ENCODE measurements around the gene KEL. TPM values are rescaled to one million over a fixed set of nuclear protein-coding genes. Genes with fewer than 3 reads are reported as not detected.

KEL gene
- total and polyA plus RNA-seq, 2 of the 4 experiments (the other 2 are of a cell fraction): 0.03 TPM; not detected in 1

GRCh38 chr7:142948603-142949002 is 13.6 kb downstream of the KEL start:
- H2BK5ac ChIP-seq (ENCODE audit: low read depth, low read length, poor library complexity, severe bottlenecking): no peak overlapping the region
- no peak overlapping the region for H3K56ac ChIP-seq (ENCODE audit: extremely low read depth, insufficient read depth, low read length)
- CTCF ChIA-PET: no interaction called here
- no TSS peak for BruUV-seq (replicated peaks)
- H3K23ac ChIP-seq (ENCODE audit: low read depth, low read length): no peak overlapping the region
- H4K5ac ChIP-seq (ENCODE audit: low read depth, low read length): no peak overlapping the region
- H3K4me2 ChIP-seq (ENCODE audit: low read depth, low read length): no peak overlapping the region
- no peaks in the 10 kb centered on the region for H3K27me3 ChIP-seq (ENCODE audit: control insufficient read depth, insufficient read depth, low read length)
- no peak overlapping the region for H2BK15ac ChIP-seq (ENCODE audit: low read depth, low read length)
- intact Hi-C loops (cut with micrococcal nuclease): no loop called here
- H3K27ac ChIP-seq (ENCODE audit: insufficient read depth, low read length): no peak overlapping the region
- in situ Hi-C loops (cut with MboI; ENCODE audit: low sequenced_read_pairs): no loop called here
- H2AFZ ChIP-seq (replicated peaks; ENCODE audit: low read length, poor library complexity): no peak overlapping the region
- no peak overlapping the region for H3K4me3 ChIP-seq (ENCODE audit: insufficient read depth, low read depth, low read length)
- no peaks in the 10 kb centered on the region for H3K4me1 ChIP-seq (ENCODE audit: control insufficient read depth, insufficient read depth, low read length)
- H2AK5ac ChIP-seq (ENCODE audit: low read depth, low read length): no peak overlapping the region
- DNase-seq (no peak), ATAC-seq (ENCODE audit: low read depth) (no peak)
- no peak overlapping the region for H4K8ac ChIP-seq (ENCODE audit: low read depth in 2 of 2, low read length in 2 of 2)
- H3K9me1 ChIP-seq (ENCODE audit: insufficient read depth, low read length): no peaks in the 10 kb centered on the region
- no peaks in the 10 kb centered on the region for H4K20me1 ChIP-seq (ENCODE audit: insufficient read depth, low read length)
- no peak overlapping the region for H2BK120ac ChIP-seq (ENCODE audit: low read depth, low read length)
- POLR2A ChIA-PET (ENCODE audit: unreplicated experiment): no interaction called here
- no peak overlapping the region for H3K18ac ChIP-seq (ENCODE audit: low read depth, low read length)
- H3K36me3 ChIP-seq (ENCODE audit: control insufficient read depth, insufficient read depth, low read length): no peaks in the 10 kb centered on the region
- H2AK9ac ChIP-seq (replicated peaks; ENCODE audit: low read depth, low read length, poor library complexity): no peak overlapping the region
- WGBS, 2 experiments (ENCODE audit: extremely low coverage in 2 of 2, insufficient read length in 1 of 2): no CpG with 5 or more reads among the region's 4 CpGs
- dilution Hi-C loops (cut with HindIII; ENCODE audit: low sequenced_read_pairs, unreplicated experiment): no loop called here
- no peak overlapping the region for H3K4ac ChIP-seq (ENCODE audit: low read depth, low read length)
- no peak overlapping the region for H3K14ac ChIP-seq (replicated peaks; ENCODE audit: low read depth, low read length)
- no peak overlapping the region for H3K9ac ChIP-seq (ENCODE audit: low read depth, low read length)
- H4K91ac ChIP-seq (ENCODE audit: insufficient read depth, low read depth, low read length): no peak overlapping the region
- TF ChIP-seq MXI1 (IDR thresholded peaks at IDR 0.05; ENCODE audit: borderline replicate concordance, low read depth, low read length) (no peak), MAFK (IDR thresholded peaks at IDR 0.05; ENCODE audit: low read depth, low read length) (no peak), RFX5 (IDR thresholded peaks at IDR 0.05; ENCODE audit: low read depth, low read length) (no peak), CHD1 (IDR thresholded peaks at IDR 0.05; ENCODE audit: low read depth, low read length) (no peak), RCOR1 (IDR thresholded peaks at IDR 0.05; ENCODE audit: insufficient replicate concordance, low read length) (no peak), MAZ (IDR thresholded peaks at IDR 0.05; ENCODE audit: borderline replicate concordance, low read depth, low read length) (no peak), RAD21 (IDR thresholded peaks at IDR 0.05; ENCODE audit: low read length) (no peak), CEBPB (IDR thresholded peaks at IDR 0.05; ENCODE audit: low read depth, low read length) (no peak), BHLHE40 (IDR thresholded peaks at IDR 0.05; ENCODE audit: low read depth, low read length) (no peak), SMC3 (IDR thresholded peaks at IDR 0.05; ENCODE audit: low read depth, low read length) (no peak)
- H3K79me1 ChIP-seq (ENCODE audit: low read depth in 1 of 2, low read length in 2 of 2): no peaks in the 10 kb centered on the region
- H3K9me3 ChIP-seq (ENCODE audit: control insufficient read depth, insufficient read depth, low read length): peaks cover 7% of the 10 kb centered on the region; the same call in 1 of the 2 replicates
- no peak overlapping the region for H2BK20ac ChIP-seq (ENCODE audit: low read depth, low read length)
